ENCODE measurements around the gene NF2.

- TF ChIP-seq SP1 (IDR thresholded peaks at IDR 0.05) (no peak), PKNOX1 (IDR thresholded peaks at IDR 0.05) (no peak), FOXK2 (IDR thresholded peaks at IDR 0.05) (no peak), LEF1 (IDR thresholded peaks at IDR 0.05; ENCODE audit: borderline replicate concordance) (no peak), ZNF384 (IDR thresholded peaks at IDR 0.05) (no peak), SUZ12 (IDR thresholded peaks at IDR 0.05) (no peak), CTBP1 (IDR thresholded peaks at IDR 0.05; ENCODE audit: borderline replicate concordance) (no peak)
These were observed 39.6 kb upstream of the NF2 start for GRCh38 chr22:29563652-29564460.

All from HEK293T (cell line).